Activated T-cell treated with anti-CD3 and anti-CD28 coated beads, Interleukin-2, amount 50 U/mL, for 72 hours (primary cell): ENCODE measurements around the gene NMRK2. TPM values are rescaled to one million over a fixed set of nuclear protein-coding genes. Genes with fewer than 3 reads are reported as not detected.
"Not testable (repeated sequence)": the region's sequence is repeated elsewhere in the genome, so short reads cannot be mapped to it uniquely, and the experiment has no call there.

ENCODE experiments used
- ATAC-seq, 2 donors: fragments of 150-1000 bp; cut with Tn5 transposase; replicated peaks in 1 of 2; 2 replicates each; pipeline ENCODE4 v1.10.0; 2021; ENCODE audit warnings: moderate library complexity in 2 of 2, mild to moderate bottlenecking in 1 of 2
- DNase-seq, 2 donors: peaks; one replicate each; pipeline ENCODE4 v3.0.0; 2021 to 2022; ENCODE audit warnings: mixed read lengths in 1 of 2
- H3K27ac Mint-ChIP-seq: one replicate; pipeline ENCODE4 v1.8.0; 2022; ENCODE audit warnings: mild to moderate bottlenecking, moderate library complexity, mixed read lengths
- H3K27me3 Mint-ChIP-seq: one replicate; pipeline ENCODE4 v1.8.0; 2022; ENCODE audit warnings: low read depth, mixed read lengths
- H3K36me3 Mint-ChIP-seq, 2 donors: one replicate each; pipeline ENCODE4 v1.8.0; 2022; ENCODE audit warnings: mixed read lengths in 2 of 2, mild to moderate bottlenecking in 1 of 2; ENCODE audit not compliant: insufficient read depth in 2 of 2
- H3K4me1 Mint-ChIP-seq: one replicate; pipeline ENCODE4 v1.8.0; 2022; ENCODE audit warnings: low read depth, mixed read lengths
- H3K4me3 Mint-ChIP-seq, 2 donors: one replicate each; pipeline ENCODE4 v1.8.0; 2022; ENCODE audit warnings: mild to moderate bottlenecking in 2 of 2, mixed read lengths in 2 of 2, moderate library complexity in 2 of 2
- H3K9me3 Mint-ChIP-seq, 2 donors: one replicate each; pipeline ENCODE4 v1.8.0; 2022; ENCODE audit warnings: mixed read lengths in 2 of 2
- total RNA-seq, 2 donors: library from RNA; stranded (reverse); gene quantifications; one replicate each; pipeline ENCODE4 v1.2.3, GENCODE V29; 2022

The NMRK2 gene
- total RNA-seq, 2 donors from 2014 or later: not detected

DNA sequence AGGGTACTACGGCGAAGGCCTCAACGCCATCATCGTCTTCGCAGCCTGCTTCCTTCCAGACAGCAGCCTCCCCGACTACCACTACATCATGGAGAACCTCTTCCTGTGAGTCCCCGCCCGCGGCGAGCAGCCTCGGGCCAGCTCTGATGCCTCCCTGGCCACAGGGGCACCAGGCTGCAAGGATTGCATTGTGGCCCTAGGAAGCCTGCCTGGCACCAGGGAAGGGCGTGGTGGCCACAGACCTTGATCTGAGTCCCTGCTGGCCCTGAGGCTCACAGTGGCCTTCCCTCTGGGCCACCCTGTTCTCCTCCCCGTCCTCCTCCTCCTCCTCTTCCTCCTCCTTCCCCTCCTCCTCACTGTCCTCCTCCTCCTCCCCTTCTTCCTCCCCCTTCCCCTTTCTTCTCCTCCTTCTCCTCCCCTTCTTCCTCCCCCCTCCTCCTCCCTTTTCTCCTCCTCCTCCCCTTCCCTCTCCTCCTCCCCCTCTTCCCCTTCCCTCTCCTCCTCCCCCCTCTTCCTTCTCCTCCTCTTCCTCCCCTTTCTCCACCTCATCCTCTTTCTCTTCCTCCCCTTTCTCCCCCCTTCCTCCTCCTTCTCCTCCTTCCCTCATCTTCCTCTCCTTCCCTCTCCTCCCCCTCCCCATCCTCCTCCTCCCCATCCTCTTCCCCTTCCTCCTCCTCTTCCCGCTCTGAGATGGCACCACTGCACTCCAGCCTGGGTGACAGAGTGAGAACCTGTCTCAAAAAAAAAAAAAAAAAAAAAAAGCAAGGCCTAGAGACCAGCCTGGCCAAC lies 24.4 kb upstream of the NMRK2 start:
- Mint-ChIP-seq H3K27me3 (no peaks in the 10 kb centered on the region), H3K36me3 (peaks cover 0 to 2% of the 10 kb centered on the region in 2 donors), H3K4me3 (no peak overlapping the region), H3K9me3 (peaks cover 0 to 3% of the 10 kb centered on the region in 2 donors), H3K4me1 (no peaks in the 10 kb centered on the region), H3K27ac (no peak overlapping the region)
- no peak for DNase-seq
- ATAC-seq: no peak

DNA sequence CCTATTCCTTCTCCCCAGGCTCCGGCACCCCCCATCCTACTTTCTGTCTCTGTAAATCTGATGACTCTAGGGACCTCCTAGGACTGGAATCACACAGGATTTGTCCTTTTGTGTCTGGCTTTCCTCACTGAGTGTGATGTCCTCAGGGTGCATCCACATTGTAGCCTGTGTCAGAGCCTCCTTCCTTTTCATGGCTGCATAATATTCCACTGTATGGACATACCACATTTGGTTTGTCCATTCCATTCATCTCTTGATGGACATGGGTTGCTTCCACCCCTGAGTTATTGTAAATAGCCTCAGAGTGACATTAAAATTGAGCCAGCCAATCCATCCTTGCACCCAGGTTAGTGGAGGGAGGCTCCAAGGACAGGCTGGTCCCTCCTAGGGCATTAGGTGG lies 22.8 kb upstream of the NMRK2 start:
- H3K27ac Mint-ChIP-seq: no peak overlapping the region
- H3K27me3 Mint-ChIP-seq: no peaks in the 10 kb centered on the region
- H3K9me3 Mint-ChIP-seq: peaks cover 0 to 3% of the 10 kb centered on the region in 2 donors
- DNase-seq: no peak
- no peaks in the 10 kb centered on the region for H3K4me1 Mint-ChIP-seq
- H3K36me3 Mint-ChIP-seq: peaks cover 0 to 2% of the 10 kb centered on the region in 2 donors
- no peak for ATAC-seq
- H3K4me3 Mint-ChIP-seq: no peak overlapping the region

DNA sequence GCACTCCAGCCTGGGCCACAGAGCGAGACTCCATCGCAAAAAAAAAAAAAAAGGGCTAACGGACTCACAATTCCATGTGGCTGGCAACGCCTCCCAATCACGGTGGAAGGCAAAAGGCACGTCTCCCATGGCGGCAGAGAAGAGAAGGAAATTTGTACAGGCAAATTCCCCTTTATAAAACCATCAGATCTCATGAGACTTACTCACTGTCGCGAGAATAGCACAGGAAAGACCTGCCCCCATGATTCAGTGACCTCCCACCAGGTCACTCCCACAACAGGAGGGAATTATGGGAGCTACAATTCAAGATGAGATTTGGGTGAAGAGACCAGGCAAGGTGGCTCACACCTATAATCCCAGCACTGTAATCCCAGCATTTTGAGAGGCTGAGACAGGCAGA lies 18.7 kb upstream of the NMRK2 start:
- ATAC-seq (no peak), DNase-seq (no peak)
- Mint-ChIP-seq H3K27me3 (peaks cover 4% of the 10 kb centered on the region), H3K36me3 (peaks cover 0 to 2% of the 10 kb centered on the region in 2 donors), H3K4me1 (no peaks in the 10 kb centered on the region), H3K9me3 (peaks cover 0 to 3% of the 10 kb centered on the region in 2 donors), H3K27ac (no peak overlapping the region), H3K4me3 (no peak overlapping the region)

GRCh38 chr19:3916033-3916432 lies 16.8 kb upstream of the NMRK2 start:
- Mint-ChIP-seq H3K9me3 (no peaks in the 10 kb centered on the region), H3K27ac (no peak overlapping the region), H3K4me3 (no peak overlapping the region), H3K27me3 (peaks cover 4% of the 10 kb centered on the region), H3K36me3 (no peaks in the 10 kb centered on the region), H3K4me1 (no peaks in the 10 kb centered on the region)
- DNase-seq: no peak
- ATAC-seq: no peak

DNA sequence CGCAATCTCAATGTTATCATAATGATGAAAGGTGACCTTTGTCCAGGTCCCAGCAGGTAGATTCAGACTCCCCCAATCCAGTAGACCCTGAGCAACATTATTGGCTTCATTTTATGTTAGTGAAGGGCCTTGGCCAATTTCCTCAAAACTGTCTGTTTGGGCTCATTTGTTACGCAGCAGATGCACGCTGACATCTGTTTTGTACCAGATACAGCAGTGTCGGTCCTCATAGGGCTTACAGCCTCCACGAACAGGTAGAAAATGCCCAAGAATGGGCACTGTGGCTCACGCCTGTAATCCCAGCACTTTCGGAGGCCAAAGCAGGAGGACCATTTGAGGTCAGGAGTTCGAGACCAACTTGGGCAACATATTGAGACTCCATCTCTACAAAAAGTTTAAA lies 13.1 kb upstream of the NMRK2 start:
- Mint-ChIP-seq H3K36me3 (peaks cover 9 to 10% of the 10 kb centered on the region in 2 donors), H3K27ac (no peak overlapping the region), H3K27me3 (peaks cover 16% of the 10 kb centered on the region), H3K9me3 (peaks cover 6 to 10% of the 10 kb centered on the region in 2 donors), H3K4me1 (no peaks in the 10 kb centered on the region), H3K4me3 (no peak overlapping the region)
- ATAC-seq (no peak), DNase-seq (no peak)

GRCh38 chr19:3923096-3923758 lies 9.6 kb upstream of the NMRK2 start:
- ATAC-seq: no peak
- Mint-ChIP-seq H3K27ac (no peak overlapping the region), H3K9me3 (peaks cover 6 to 10% of the 10 kb centered on the region in 2 donors), H3K36me3 (peaks cover 9 to 10% of the 10 kb centered on the region in 2 donors), H3K27me3 (peaks cover 11% of the 10 kb centered on the region), H3K4me3 (no peak overlapping the region), H3K4me1 (no peaks in the 10 kb centered on the region)
- DNase-seq: no peak

- Mint-ChIP-seq H3K27me3 (peaks cover 11% of the 10 kb centered on the region), H3K4me1 (no peaks in the 10 kb centered on the region), H3K4me3 (no peak overlapping the region), H3K27ac (no peak overlapping the region), H3K36me3 (peaks cover 9 to 10% of the 10 kb centered on the region in 2 donors), H3K9me3 (peaks cover 6 to 10% of the 10 kb centered on the region in 2 donors)
- ATAC-seq: no peak
- DNase-seq: no peak
These were observed 9.0 kb upstream of the NMRK2 start for GRCh38 chr19:3923912-3924311.

GRCh38 chr19:3931041-3931440 lies 1.8 kb upstream of the NMRK2 start:
- DNase-seq (no peak), ATAC-seq (no peak)
- Mint-ChIP-seq H3K27ac (no peak overlapping the region), H3K4me1 (no peaks in the 10 kb centered on the region), H3K9me3 (no peaks in the 10 kb centered on the region), H3K36me3 (no peaks in the 10 kb centered on the region), H3K27me3 (peaks cover 5% of the 10 kb centered on the region), H3K4me3 (no peak overlapping the region)

DNA sequence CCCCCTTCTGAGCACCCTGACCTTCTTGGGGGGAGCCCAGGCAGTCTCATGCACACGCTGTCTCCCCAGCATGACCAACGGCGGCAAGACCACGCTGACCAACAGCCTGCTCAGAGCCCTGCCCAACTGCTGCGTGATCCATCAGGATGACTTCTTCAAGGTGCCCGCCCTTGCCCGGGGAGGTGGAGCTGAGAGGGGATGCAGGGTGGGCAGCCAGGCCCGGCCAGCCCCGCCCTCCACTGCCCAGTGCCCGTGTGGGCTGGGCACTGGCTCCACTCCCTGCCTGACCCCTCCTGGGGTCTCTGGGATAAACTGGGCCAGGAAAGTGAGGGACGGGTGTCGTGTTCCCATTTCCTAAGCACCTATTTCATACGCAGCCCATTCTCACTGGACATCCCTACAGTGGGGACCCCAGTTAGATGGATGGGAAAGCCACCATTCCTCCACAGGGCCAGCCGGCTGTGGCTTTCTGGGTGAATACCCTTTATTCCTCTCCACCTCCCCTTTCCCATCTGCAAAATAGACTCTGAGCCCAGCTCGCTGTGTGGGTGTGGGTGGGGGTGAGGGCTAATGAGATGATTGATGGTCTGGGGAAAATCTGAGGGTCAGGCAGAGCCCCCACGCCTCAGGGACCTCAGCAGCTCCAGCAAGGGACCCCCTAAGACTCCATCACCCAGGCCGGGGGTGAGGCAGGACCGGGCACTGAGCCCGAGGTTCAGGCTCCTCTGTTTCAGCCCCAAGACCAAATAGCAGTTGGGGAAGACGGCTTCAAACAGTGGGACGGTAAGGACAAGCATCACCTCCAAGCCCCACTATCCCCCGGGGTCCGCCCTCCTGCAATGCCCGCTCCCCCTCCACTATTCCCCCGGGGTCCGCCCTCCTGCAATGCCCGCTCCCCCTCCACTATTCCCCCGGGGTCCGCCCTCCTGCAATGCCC lies 3.9 kb downstream of the NMRK2 start:
- H3K36me3 Mint-ChIP-seq: no peaks in the 10 kb centered on the region
- no peak overlapping the region for H3K4me3 Mint-ChIP-seq
- ATAC-seq: no peak
- DNase-seq: no peak
- H3K27me3 Mint-ChIP-seq: peaks cover 5% of the 10 kb centered on the region
- H3K4me1 Mint-ChIP-seq: no peaks in the 10 kb centered on the region
- no peaks in the 10 kb centered on the region for H3K9me3 Mint-ChIP-seq
- no peak overlapping the region for H3K27ac Mint-ChIP-seq

DNA sequence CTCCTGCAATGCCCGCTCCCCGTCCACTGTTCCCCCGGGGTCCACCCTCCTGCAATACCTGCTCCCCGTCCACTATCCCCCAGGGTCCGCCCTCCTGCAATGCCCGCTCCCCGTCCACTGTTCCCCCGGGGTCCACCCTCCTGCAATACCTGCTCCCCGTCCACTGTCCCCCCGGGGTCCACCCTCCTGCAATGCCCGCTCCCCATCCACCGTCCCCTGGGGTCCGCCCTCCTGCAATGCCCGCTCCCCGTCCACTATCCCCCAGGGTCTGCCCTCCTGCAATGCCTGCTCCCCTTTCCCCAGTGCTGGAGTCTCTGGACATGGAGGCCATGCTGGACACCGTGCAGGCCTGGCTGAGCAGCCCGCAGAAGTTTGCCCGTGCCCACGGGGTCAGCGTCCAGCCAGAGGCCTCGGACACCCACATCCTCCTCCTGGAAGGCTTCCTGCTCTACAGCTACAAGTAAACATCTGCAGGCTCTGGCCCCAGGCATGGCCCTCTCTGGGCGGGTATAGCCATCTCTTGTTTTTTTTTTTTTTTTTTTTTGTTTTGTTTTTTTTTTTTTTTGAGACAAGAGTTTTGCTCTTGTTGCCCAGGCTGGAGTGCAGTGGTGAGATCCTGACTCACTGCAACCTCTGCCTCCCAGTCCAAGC lies 5.6 kb downstream of the NMRK2 start:
- H3K27ac Mint-ChIP-seq, DNase-seq, H3K4me3 Mint-ChIP-seq, H3K36me3 Mint-ChIP-seq, ATAC-seq, H3K4me1 Mint-ChIP-seq, H3K9me3 Mint-ChIP-seq, H3K27me3 Mint-ChIP-seq: not testable (repeated sequence)

DNA sequence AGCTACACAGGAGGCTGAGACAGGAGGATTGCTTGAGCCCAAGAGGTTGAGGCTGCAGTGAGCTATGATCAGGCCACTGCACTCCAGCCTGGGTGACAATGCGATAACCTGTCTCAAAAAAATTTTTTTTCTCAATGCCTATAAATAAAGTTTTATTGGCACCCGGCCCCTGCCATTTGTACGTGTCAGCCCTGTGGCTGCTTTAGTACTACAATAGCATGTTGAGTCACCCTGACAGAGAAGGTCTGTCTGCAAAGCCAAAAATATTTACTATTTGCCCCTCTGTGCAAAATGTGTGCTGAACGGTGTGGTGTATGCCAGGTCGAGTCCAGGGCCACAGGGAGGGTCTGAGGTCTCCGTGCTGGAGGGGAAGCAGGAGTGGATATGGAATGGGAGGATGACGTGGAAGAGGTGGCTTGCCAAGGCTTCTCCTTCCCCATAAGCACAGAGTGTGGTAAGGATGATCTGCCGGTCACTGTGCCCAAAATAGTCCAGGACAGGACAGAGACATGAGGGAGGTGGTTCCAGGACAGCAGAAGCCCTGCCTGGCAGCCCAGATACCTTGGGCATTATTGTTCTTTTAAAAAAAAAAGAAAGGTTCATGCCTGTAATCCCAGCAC lies 10.0 kb downstream of the NMRK2 start:
- Mint-ChIP-seq H3K36me3 (no peaks in the 10 kb centered on the region), H3K27ac (no peak overlapping the region), H3K4me1 (no peaks in the 10 kb centered on the region), H3K4me3 (no peak overlapping the region), H3K27me3 (no peaks in the 10 kb centered on the region), H3K9me3 (no peaks in the 10 kb centered on the region)
- no peak for ATAC-seq
- no peak for DNase-seq

DNA sequence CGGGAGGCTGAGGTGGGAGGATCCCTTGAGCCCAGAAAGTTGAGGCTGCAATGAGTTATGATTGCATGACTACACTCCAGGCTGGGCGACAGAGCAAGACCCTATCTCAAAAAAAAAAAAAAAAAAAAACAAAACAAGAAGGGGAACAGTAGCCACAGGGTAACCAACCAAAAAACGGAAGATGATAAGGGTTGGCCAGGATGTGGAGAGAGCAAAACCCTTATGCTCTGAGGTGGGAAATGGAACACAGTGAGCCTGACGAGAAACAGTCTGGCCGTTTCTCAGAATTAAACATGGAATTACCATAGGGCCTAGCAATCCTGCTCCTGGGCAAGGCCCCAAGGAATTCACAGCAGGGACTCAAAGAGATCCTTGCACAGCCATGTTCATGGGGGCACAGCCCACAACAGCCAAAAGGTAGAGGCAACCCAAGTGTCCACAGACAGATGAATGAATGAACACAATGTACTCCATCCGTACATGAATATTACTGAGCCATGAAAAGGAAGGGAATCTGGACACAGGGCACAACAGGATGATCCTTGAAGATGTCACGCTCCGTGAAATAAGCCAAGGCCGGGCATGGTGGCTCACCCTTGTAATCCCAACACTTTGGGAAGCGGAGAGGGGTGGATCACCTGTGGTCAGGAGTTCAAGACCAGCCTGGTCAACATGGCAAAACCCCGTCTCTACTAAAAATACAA lies 11.3 kb downstream of the NMRK2 start:
- Mint-ChIP-seq H3K27ac (no peak overlapping the region), H3K36me3 (no peaks in the 10 kb centered on the region), H3K9me3 (no peaks in the 10 kb centered on the region), H3K27me3 (no peaks in the 10 kb centered on the region), H3K4me1 (no peaks in the 10 kb centered on the region), H3K4me3 (no peak overlapping the region)
- ATAC-seq (no peak), DNase-seq (no peak)
